GM18519 (cell line): ENCODE data around the gene SSRP1.
A peak's percentile ranks its signal among the peaks of the same experiment; 100 is the strongest.

Experiments used
- ATAC-seq: cut with Tn5 transposase; IDR thresholded peaks from one replicate; pipeline ENCODE4 v1.9.1; 2021; ENCODE audit warnings: mild to moderate bottlenecking, moderate library complexity; ENCODE audit not compliant: unreplicated experiment, low FRiP score

Gene SSRP1

DNA sequence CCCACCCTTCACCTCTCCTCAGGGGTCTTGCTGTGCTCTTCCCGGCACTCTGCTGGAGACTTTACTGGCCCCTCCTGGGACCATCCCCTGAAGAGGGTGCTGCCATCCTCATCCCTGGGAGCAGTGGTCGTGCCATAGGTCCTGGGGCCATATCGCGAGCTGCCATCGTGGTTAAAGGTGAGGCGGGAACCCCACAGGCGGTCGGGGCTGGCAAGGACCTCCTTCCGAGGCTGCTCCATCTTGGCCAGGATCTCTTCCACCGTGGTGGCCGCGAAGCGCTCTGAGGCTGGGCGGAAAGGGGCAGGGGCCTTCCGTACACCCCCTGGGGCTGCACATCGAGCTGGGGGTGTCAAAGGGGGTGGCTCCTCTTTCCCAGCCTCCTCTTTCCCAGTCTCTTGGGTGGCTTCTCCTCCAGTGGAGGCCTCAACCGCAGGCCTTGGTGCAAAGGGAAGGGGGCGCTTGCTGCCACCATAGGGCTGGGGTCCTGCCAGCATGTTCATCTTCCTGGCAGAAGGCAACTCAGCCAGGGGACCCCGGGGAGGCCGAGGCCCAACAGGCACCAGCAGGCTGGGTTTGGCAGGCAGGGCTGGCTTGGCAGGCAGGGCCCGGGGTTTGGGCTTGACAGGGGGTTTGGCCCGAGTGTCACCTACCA is 15.5 kb downstream of the SSRP1 start:
- no peak for ATAC-seq

DNA sequence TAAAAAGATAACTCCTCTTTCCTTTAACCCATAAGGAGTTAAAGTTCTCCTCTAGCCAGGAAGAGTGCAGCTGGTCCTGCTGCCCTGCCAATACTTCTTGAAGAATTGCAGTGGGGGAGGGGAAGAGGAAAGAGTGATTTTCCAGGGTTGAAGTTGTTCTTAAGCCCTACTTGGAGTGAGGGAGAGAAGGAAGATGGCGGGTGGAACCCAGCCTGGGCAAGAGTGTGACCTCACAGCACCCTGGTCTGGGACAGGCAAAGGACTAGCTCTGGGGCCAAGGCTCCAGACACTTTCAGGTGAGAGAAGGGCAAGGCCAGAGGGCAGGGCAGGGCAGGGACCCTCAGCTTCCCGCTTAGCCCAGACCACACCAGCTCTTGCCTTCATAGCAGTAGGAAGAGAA is 17.5 kb downstream of the SSRP1 start:
- no peak for ATAC-seq

- no peak for ATAC-seq
Observed at GRCh38 chr11:57316017-57316416, 19.7 kb downstream of the SSRP1 start.

- ATAC-seq = no peak
Observed at GRCh38 chr11:57315491-57315890, 20.2 kb downstream of the SSRP1 start.

GRCh38 chr11:57314221-57314973 is 21.3 kb downstream of the SSRP1 start:
- no peak for ATAC-seq

DNA sequence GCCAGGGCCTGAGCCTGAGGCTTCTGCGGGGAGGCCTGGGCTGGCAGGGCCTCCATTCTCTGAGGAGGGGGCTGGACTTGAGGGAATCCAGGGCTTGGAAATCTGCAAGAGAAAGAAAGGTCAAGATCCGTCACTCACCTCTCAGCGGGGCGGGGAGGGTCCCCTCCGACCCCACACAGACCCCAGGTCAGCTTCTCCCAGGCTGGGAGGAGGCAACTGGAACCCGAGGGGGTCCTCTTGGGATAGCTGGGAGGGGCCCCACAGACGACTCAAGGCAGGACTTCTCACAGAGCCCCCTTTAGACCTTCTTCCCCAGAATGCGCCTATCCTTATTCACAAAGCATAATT is 21.9 kb downstream of the SSRP1 start:
- ATAC-seq = no peak

DNA sequence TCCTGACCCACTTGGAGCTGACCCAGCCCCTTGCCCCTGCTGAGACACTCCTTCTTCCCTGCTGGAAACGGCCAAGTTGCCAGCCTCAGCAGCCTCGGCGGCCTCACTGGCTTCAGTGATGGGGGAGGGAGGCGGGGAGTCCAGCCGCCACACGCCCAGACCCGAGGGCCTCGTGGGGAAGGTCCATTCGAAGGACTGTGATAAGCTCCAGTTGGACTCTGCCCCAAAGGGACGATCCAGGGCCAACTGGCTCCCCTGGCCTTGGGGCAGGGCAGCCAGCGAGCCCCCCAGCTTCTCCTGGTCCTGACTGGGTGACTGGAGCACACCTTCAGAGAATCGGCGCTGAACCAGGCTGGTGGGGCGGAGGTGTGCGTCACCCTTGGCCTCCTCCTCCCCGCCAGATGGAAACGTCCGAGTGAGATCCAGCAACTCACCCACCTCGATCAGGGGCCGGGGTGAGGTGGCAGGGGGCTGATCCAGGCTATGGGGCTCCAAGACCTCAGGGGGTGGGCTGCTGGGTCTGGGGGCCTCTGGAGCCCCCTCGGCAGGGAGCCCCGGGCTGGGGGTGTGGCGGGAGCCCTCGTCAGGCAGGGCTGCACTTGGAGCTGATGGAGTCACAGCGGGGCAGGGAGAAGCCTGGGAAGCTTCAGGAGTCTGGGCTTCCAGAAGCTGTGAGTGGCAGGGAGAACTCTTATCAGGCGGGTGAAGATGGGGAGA is 22.5 kb downstream of the SSRP1 start:
- ATAC-seq = no peak

GRCh38 chr11:57312511-57313021 is 23.1 kb downstream of the SSRP1 start:
- no peak for ATAC-seq

DNA sequence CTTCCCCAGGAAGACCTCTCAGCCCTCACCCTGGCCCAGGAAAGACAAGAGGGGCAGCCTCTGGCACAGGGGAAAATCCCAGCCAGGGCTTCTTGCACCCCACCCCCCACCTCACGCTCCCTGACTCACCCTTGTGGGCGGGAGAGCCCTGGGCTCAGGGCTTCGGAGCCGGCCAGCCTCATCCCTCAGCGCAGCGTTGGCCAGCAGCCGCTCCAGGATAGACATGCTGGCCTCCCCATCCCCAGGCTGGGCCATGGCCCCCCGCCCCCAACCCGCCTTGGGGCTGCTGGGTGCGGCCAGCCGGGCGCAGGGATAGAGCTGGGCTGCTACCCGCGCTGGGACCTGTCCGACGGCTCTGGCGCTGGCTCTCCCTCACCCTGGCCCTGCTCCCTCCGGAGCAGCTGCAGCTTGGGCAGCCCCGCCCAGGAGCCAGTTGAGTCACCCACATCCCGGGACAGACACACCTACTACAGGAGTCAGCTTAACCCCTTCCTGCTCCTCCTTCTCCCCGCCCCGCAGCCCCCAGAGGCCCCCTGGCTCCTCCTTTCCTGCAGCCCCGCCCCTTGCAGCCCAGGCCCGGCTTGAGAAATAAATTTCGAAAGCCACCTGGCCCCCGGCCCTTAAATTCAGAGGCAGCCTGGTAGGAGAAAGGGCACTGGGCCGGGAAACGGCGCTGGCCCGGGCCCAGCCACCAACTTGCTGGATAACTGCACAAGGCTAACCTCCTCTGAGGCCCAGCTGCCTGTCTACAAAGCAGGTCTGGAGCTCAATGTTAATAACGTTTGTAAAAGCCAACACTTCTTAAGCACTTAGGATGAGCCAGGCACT is 24.4 kb downstream of the SSRP1 start:
- ATAC-seq = peak; percentile 94

GRCh38 chr11:57310630-57311086 is 25.0 kb downstream of the SSRP1 start:
- ATAC-seq = no peak

DNA sequence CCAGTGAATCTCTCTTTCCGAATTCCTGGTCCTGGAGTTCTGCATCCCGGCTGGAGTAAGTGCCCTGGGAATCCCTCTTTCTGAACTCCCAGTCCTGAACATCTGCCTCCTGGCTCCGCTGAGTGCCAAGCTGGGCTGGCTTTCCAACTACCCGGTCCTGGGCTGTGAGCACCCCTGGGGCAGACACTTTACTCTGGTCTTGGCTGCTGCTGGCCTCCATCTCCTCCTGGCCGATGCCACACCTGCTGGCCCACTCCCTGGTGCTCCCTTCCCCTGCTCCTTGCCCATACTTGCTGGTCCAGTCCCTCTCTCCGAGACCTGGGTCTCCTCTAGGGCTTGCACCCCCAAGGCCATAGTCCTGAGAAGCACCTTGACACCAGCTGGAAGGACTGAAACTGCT is 25.6 kb downstream of the SSRP1 start:
- no peak for ATAC-seq

DNA sequence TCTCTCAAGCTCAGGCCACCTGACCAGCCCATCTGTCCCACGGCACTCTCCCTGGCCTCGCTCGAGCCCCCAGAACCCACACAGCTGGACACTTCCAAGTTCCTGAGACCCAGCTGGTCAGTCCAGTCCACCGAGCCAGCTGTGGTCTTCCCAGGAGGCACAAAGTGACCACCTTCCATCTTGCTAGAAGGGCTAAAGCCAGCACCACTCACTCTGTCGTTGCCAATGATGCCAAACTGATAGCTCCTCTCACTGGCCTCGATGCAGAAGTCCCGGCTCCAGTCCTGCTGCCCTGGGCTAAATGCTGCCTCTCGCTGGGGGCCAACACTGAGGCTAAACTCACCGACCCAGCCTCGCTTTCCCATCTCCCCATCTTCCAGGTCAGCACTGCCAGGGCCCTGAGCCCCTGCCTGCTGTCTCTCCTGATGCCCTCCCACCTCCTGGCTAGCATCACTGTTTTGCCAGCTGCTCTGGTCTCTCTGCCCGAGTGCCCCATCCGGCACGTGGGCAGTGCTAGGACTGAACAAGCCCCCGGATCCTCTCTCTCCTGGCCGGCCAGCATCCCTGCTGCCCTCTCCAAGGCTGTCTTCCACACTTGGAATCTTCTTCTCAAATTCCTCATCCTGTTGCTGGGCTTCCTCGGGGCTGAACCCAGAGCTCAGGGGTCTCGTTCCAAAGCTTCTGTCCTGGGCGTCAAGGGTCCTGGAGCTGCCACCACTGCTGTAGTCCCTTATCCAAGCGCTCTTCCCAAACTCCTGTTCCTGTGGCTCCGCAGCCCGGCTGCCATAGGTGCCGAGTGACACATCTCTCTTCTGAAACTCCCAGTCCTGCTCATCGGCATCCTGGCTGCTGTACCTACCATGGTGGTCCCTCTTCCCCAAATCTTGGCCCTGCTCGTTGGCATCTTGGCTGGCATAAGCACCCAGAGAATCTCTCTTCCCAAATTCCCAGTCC is 26.3 kb downstream of the SSRP1 start:
- ATAC-seq = no peak

DNA sequence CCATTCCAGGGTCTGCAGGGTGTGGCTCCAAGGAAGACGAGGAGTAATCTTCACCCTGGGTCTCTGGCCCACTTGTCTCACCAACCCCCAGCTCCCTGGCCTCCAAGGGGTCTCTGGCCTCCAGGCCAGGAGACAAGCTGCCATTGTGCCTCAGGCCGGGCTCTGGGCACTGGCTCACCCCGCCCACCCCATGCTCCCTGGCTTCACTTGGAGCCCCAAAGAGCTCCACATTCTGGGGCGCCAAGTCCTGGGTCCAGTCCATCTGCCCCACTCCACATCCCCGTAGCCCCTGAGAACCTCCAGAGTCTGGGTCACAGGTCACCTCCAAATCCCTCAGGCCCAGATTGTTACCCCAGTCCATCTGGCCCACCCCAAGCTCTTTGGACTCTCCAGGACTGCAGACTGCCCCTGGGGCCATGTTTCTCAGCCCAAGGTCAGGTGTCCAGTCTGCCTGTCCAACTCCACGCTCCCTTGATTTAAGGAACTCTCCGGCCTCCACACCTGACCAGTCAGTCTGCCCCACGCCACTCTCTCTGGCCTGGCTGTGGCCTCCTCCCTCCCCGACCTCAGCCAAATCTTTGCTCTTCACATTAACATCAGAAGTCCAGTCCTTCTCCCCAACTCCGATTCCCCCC is 27.1 kb downstream of the SSRP1 start:
- ATAC-seq = no peak

GRCh38 chr11:57307666-57308270 is 27.9 kb downstream of the SSRP1 start:
- ATAC-seq = no peak

- ATAC-seq = no peak
Observed at GRCh38 chr11:57306940-57307565, 28.6 kb downstream of the SSRP1 start.

GRCh38 chr11:57306161-57306876 is 29.4 kb downstream of the SSRP1 start:
- no peak for ATAC-seq

DNA sequence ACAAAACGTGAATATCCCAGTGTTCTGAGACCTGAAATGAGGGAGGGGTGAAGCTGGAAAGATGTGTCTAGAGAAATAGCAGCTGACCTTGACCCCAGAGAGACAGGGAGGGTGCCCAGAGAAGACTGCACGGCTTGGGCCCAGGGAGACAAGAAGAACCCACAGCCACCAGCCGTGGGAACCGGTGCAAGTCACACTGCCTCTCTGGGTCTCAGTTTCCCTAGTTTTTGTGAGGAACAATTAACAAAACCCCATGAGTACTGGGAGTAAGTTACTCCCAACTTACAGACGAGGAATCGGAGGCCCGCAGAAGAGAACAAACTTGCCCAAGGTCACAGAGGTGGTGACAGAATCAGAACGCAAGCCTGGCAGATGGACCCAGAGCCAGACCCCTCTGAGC is 30.2 kb downstream of the SSRP1 start:
- ATAC-seq = no peak
